ENCODE data around the gene SFI1.

The SFI1 gene

GRCh38 chr22:31611061-31611760 lies 114.9 kb downstream of the SFI1 start (continued):
- no peak for TF ChIP-seq ZIC2 (tag by site-specific recombination; IDR thresholded peaks at IDR 0.05)
- no peak for TF ChIP-seq ZNF433 (tag by site-specific recombination; IDR thresholded peaks at IDR 0.05; ENCODE audit: low read depth)
- TF ChIP-seq ZNF488 (tag by site-specific recombination; IDR thresholded peaks at IDR 0.05): no peak
- TF ChIP-seq ZNF677 (tag by site-specific recombination; IDR thresholded peaks at IDR 0.05): no peak
- no peak for TF ChIP-seq ZNF521 (tag by site-specific recombination; IDR thresholded peaks at IDR 0.05)
- TF ChIP-seq ZNF211 (tag by site-specific recombination; IDR thresholded peaks at IDR 0.05; ENCODE audit: low read depth): no peak
- TF ChIP-seq ZBTB10 (tag by site-specific recombination; IDR thresholded peaks at IDR 0.05): no peak

- ChIA-PET POLR2A (interaction anchor here (1.4 kb wide), 1 partner anchor 17 kb away, joined by 3 read pairs; no protein-coding TSS in a partner anchor), CTCF (interaction anchor here (0.6 kb wide), 1 partner anchor 23 kb away, joined by 5 read pairs; no protein-coding TSS in a partner anchor)
- H3K4me1 ChIP-seq (ENCODE audit: control insufficient read depth, insufficient read depth, low read length): no peaks in the 10 kb centered on the region
Measured at GRCh38 chr22:31612891-31613285, 116.6 kb downstream of the SFI1 start.

More at GRCh38 chr22:31612891-31613285, 116.6 kb downstream of the SFI1 start:
- H3K4me3 ChIP-seq (ENCODE audit: low read depth, low read length): no peak overlapping the region
- no peak overlapping the region for H3K27ac ChIP-seq (ENCODE audit: extremely low read depth, low read depth, low read length)
- no peaks in the 10 kb centered on the region for H3K9me3 ChIP-seq (ENCODE audit: control insufficient read depth, insufficient read depth, low read depth, low read length)
- TF ChIP-seq PBX3 (CRISPR knock-in tag; IDR thresholded peaks at IDR 0.05) (no peak), ZBTB21 (tag by site-specific recombination; IDR thresholded peaks at IDR 0.05) (no peak), ZNF16 (tag by site-specific recombination; IDR thresholded peaks at IDR 0.05; ENCODE audit: low read depth) (no peak), ZNF621 (tag by site-specific recombination; IDR thresholded peaks at IDR 0.05) (no peak), PRDM2 (tag by site-specific recombination; IDR thresholded peaks at IDR 0.05; ENCODE audit: borderline replicate concordance) (no peak), TCF7L2 (IDR thresholded peaks at IDR 0.05; ENCODE audit: borderline replicate concordance, low read depth, low read length) (no peak), ZNF223 (tag by site-specific recombination; IDR thresholded peaks at IDR 0.05) (no peak), ZNF768 (tag by site-specific recombination; IDR thresholded peaks at IDR 0.05) (no peak), ZNF2 (tag by site-specific recombination; IDR thresholded peaks at IDR 0.05) (no peak), ZNF292 (tag by site-specific recombination; IDR thresholded peaks at IDR 0.05; ENCODE audit: borderline replicate concordance, low read depth) (no peak), ZNF362 (tag by site-specific recombination; IDR thresholded peaks at IDR 0.05) (no peak), KLF16 (tag by site-specific recombination; IDR thresholded peaks at IDR 0.05) (no peak), ZIC2 (tag by site-specific recombination; IDR thresholded peaks at IDR 0.05) (no peak), ZNF473 (tag by site-specific recombination; IDR thresholded peaks at IDR 0.05) (no peak)
- peaks cover 0 to 41% of the 10 kb centered on the region in 2 experiments; a peak in 2 of 3 replicates for H3K36me3 ChIP-seq (ENCODE audit: control insufficient read depth in 2 of 2, insufficient read depth in 1 of 2, low read length in 2 of 2)
